Common myeloid progenitor, CD34-positive (primary cell): ENCODE results near the gene CNP.

Source experiments
- CTCF ChIA-PET: fragments of 350-600 bp; sonication (Branson Sonifier 250); formaldehyde crosslinking; loops from one replicate; lab custom pipeline; 2021; ENCODE audit warnings: antibody characterized with exemption; lab: Charles Lee
- POLR2A ChIA-PET: fragments of 350-600 bp; sonication (Branson Sonifier 250); formaldehyde crosslinking; loops from one replicate; lab custom pipeline; 2021; ENCODE audit warnings: antibody characterized with exemption; lab: Charles Lee
- DNase-seq, 3 donors: peaks; one replicate each; pipeline versions ENCODE4 v3.0.0 to v3.0.0-alpha.2; 2013
- H3K27ac ChIP-seq, 2 experiments: 1 replicate in 1 of 2; 2 replicates in 1 of 2; pipeline ENCODE4 v1.7.0; 2013; ENCODE audit warnings: inconsistent platforms in 2 of 2, low read length in 2 of 2, mild to moderate bottlenecking in 2 of 2, low read depth in 1 of 2, moderate library complexity in 1 of 2; ENCODE audit not compliant: severe bottlenecking in 2 of 2, insufficient read depth in 1 of 2, poor library complexity in 1 of 2
- H3K27me3 ChIP-seq, 5 experiments: replicated peaks in 2 of 5; 1 replicate in 3 of 5; 2 replicates in 2 of 5; pipeline versions ENCODE4 v1.6.1 to v1.7.0; 2013; ENCODE audit warnings: low read length in 4 of 5, mild to moderate bottlenecking in 2 of 5, moderate library complexity in 2 of 5, inconsistent platforms in 1 of 5; ENCODE audit not compliant: insufficient read depth in 5 of 5, control insufficient read depth in 4 of 5
- H3K36me3 ChIP-seq, 4 experiments: 1 replicate in 2 of 4; 2 replicates in 2 of 4; pipeline versions ENCODE4 v1.6.1 to v1.7.0; 2013; ENCODE audit warnings: low read length in 3 of 4, control low read depth in 1 of 4, mild to moderate bottlenecking in 1 of 4; ENCODE audit not compliant: control insufficient read depth in 4 of 4, insufficient read depth in 4 of 4
- H3K4me1 ChIP-seq, 4 experiments: 1 replicate in 3 of 4; 2 replicates in 1 of 4; pipeline versions ENCODE4 v1.6.1 to v1.7.1; 2013; ENCODE audit warnings: low read length in 3 of 4, mild to moderate bottlenecking in 3 of 4, control low read depth in 1 of 4, inconsistent platforms in 1 of 4, moderate library complexity in 1 of 4; ENCODE audit not compliant: control insufficient read depth in 4 of 4, insufficient read depth in 4 of 4; ENCODE audit errors: control extremely low read depth in 1 of 4
- H3K4me3 ChIP-seq, 7 experiments: 1 replicate in 4 of 7; 2 replicates in 3 of 7; pipeline versions ENCODE4 v1.5.1 to v1.7.0; 2013; ENCODE audit warnings: mild to moderate bottlenecking in 7 of 7, low read length in 6 of 7, moderate library complexity in 6 of 7, inconsistent platforms in 2 of 7, low read depth in 2 of 7, control low read depth in 1 of 7; ENCODE audit not compliant: insufficient read depth in 4 of 7, control insufficient read depth in 1 of 7; ENCODE audit errors: extremely low read depth in 1 of 7
- H3K9me3 ChIP-seq, 5 experiments: 1 replicate in 4 of 5; 2 replicates in 1 of 5; pipeline versions ENCODE4 v1.6.1 to v1.7.1; 2013; ENCODE audit warnings: low read length in 4 of 5, mild to moderate bottlenecking in 2 of 5, inconsistent platforms in 1 of 5, low read depth in 1 of 5, moderate library complexity in 1 of 5; ENCODE audit not compliant: control insufficient read depth in 4 of 5, insufficient read depth in 2 of 5; ENCODE audit errors: control extremely low read depth in 1 of 5
- WGBS: methylation state at CpG from one replicate; pipeline ENCODE4 v1.1.5; 2013; ENCODE audit not compliant: insufficient coverage; 5-methylcytosine and 5-hydroxymethylcytosine counted together

The CNP gene

GRCh38 chr17:41986634-41987033, 20.0 kb downstream of the CNP start:
- no CpG with 5 or more reads among the region's 1 CpG for WGBS
- no peak overlapping the region for H3K4me3 ChIP-seq
- POLR2A ChIA-PET: no interaction called here
- H3K27me3 ChIP-seq: no peaks in the 10 kb centered on the region
- peaks cover 15 to 89% (median 71%) of the 10 kb centered on the region in 4 experiments for H3K36me3 ChIP-seq
- CTCF ChIA-PET: no interaction called here
- H3K9me3 ChIP-seq: no peaks in the 10 kb centered on the region
- no peak for DNase-seq
- H3K27ac ChIP-seq: no peak overlapping the region
- no peaks in the 10 kb centered on the region for H3K4me1 ChIP-seq

- CTCF ChIA-PET: no interaction called here
- POLR2A ChIA-PET: interaction anchor here (2.0 kb wide), 1 partner anchor 10 kb away, joined by 5 read pairs; no protein-coding TSS in a partner anchor
- Histone ChIP-seq H3K27me3 (no peaks in the 10 kb centered on the region), H3K9me3 (no peaks in the 10 kb centered on the region), H3K27ac (no peak overlapping the region), H3K4me3 (no peak overlapping the region), H3K4me1 (no peaks in the 10 kb centered on the region), H3K36me3 (peaks cover 17 to 88% (median 72%) of the 10 kb centered on the region in 4 experiments)
- 89% methylated on average over 1 of the region's 3 CpGs for WGBS
- DNase-seq: no peak
These were observed 21.0 kb downstream of the CNP start for GRCh38 chr17:41987642-41988041.

- CTCF ChIA-PET: no interaction called here
- POLR2A ChIA-PET: interaction anchor here (2.0 kb wide), 1 partner anchor 9 kb away, joined by 5 read pairs; no protein-coding TSS in a partner anchor
- no CpG with 5 or more reads among the region's 2 CpGs for WGBS
These were observed 21.8 kb downstream of the CNP start for GRCh38 chr17:41988418-41988817.

GRCh38 chr17:41989702-41990419, 23.3 kb downstream of the CNP start:
- Histone ChIP-seq H3K27ac (no peak overlapping the region), H3K4me3 (no peak overlapping the region), H3K36me3 (peaks cover 23 to 89% (median 68%) of the 10 kb centered on the region in 4 experiments), H3K27me3 (no peaks in the 10 kb centered on the region), H3K4me1 (no peaks in the 10 kb centered on the region), H3K9me3 (no peaks in the 10 kb centered on the region)
- WGBS: 98% methylated on average over 5 of the region's 5 CpGs
- no peak for DNase-seq
- ChIA-PET POLR2A (no interaction called here), CTCF (no interaction called here)

More at GRCh38 chr17:41988418-41988817, 21.8 kb downstream of the CNP start:
- no peaks in the 10 kb centered on the region for H3K27me3 ChIP-seq
- H3K4me1 ChIP-seq: no peaks in the 10 kb centered on the region
- no peaks in the 10 kb centered on the region for H3K9me3 ChIP-seq
- H3K27ac ChIP-seq: no peak overlapping the region
- H3K36me3 ChIP-seq: peaks cover 17 to 88% (median 71%) of the 10 kb centered on the region in 4 experiments
- no peak for DNase-seq
- H3K4me3 ChIP-seq: no peak overlapping the region

GRCh38 chr17:41992576-41992975, 26.0 kb downstream of the CNP start:
- no peaks in the 10 kb centered on the region for H3K4me1 ChIP-seq
- CTCF ChIA-PET: interaction anchor here (1.0 kb wide), 1 partner anchor 139 kb away, joined by 3 read pairs; no protein-coding TSS in a partner anchor

GRCh38 chr17:41996855-41997164, 30.2 kb downstream of the CNP start:
- no peak overlapping the region for H3K4me3 ChIP-seq
- ChIA-PET POLR2A (interaction anchor here (1.6 kb wide), 1 partner anchor 9 kb away, joined by 5 read pairs; no protein-coding TSS in a partner anchor), CTCF (interaction anchor here (0.9 kb wide), 1 partner anchor 8 kb away, joined by 3 read pairs; no protein-coding TSS in a partner anchor)
- H3K4me1 ChIP-seq: no peaks in the 10 kb centered on the region
- 90% methylated on average over 2 of the region's 2 CpGs for WGBS
- no peak for DNase-seq
- H3K27me3 ChIP-seq: no peaks in the 10 kb centered on the region
- peaks cover 14 to 93% (median 71%) of the 10 kb centered on the region in 4 experiments for H3K36me3 ChIP-seq
- H3K9me3 ChIP-seq: no peaks in the 10 kb centered on the region
- peak overlapping the region in 1 of 2 experiments; percentile 34 for H3K27ac ChIP-seq

More at GRCh38 chr17:41992576-41992975, 26.0 kb downstream of the CNP start:
- POLR2A ChIA-PET: no interaction called here
- no peak for DNase-seq
- Histone ChIP-seq H3K4me3 (no peak overlapping the region), H3K36me3 (peaks cover 19 to 94% (median 71%) of the 10 kb centered on the region in 4 experiments), H3K9me3 (no peaks in the 10 kb centered on the region), H3K27ac (no peak overlapping the region), H3K27me3 (no peaks in the 10 kb centered on the region)
- WGBS: 86% methylated on average over 3 of the region's 3 CpGs

- POLR2A ChIA-PET: interaction anchor here (0.6 to 1.1 kb wide), 2 partner anchors 19 to 124 kb away, joined by 3 read pairs; partner anchors contain the start of gene DNAJC7
- Histone ChIP-seq H3K9me3 (no peaks in the 10 kb centered on the region), H3K27ac (no peak overlapping the region), H3K4me3 (no peak overlapping the region), H3K4me1 (no peaks in the 10 kb centered on the region), H3K27me3 (no peaks in the 10 kb centered on the region), H3K36me3 (peaks cover 17 to 93% (median 71%) of the 10 kb centered on the region in 4 experiments)
- 50% methylated on average over 2 of the region's 2 CpGs for WGBS
- DNase-seq: no peak
- CTCF ChIA-PET: no interaction called here
These were observed 31.9 kb downstream of the CNP start for GRCh38 chr17:41998497-41998896.
